ENCODE data around the gene TMEM250.
A peak's percentile ranks its signal among the peaks of the same experiment; 100 is the strongest.

TMEM250 gene

DNA sequence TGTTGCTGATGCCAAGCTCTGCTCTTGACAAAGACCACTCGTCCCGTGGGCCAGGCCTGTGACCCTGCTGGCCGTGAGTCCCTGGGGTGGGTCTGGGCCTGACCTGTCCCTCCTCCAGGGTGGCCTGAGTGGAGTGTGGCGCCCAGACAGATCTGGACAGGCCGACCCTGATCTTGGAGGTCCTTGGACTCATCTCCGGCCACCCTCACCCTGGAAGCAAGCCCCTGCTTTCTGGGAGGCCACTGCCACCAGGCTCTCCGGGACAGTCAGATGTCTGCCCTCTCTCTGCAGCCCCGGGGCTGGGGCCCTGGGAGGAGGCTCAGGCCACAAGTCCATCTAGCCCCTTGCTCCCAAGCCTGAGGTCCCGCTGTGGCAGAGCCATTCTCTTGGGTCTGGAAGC, 31.2 kb upstream of the TMEM250 start:
- Histone ChIP-seq H2BK12ac (ENCODE audit: low read length in 2 of 2) (no peak overlapping the region), H3K14ac (ENCODE audit: low read length in 2 of 2) (no peak overlapping the region), H3K36me3 (ENCODE audit: control insufficient read depth in 1 of 2, insufficient read depth in 2 of 2, low read depth in 1 of 2, low read length in 2 of 2) (no peaks in the 10 kb centered on the region), H3K4me2 (ENCODE audit: low read length, poor library complexity, severe bottlenecking) (no peak overlapping the region), H3K23ac (ENCODE audit: low read length in 2 of 2) (no peak overlapping the region), H4K8ac (ENCODE audit: low read length) (no peak overlapping the region), H2AK5ac (ENCODE audit: low read length, severe bottlenecking) (no peak overlapping the region), H3K9ac (ENCODE audit: low read length) (no peak overlapping the region), H3K27me3 (ENCODE audit: control insufficient read depth in 1 of 2, insufficient read depth in 1 of 2, low read length in 2 of 2) (peaks cover 37 to 74% of the 10 kb centered on the region in 2 experiments), H3K79me1 (replicated peaks; ENCODE audit: low read length, poor library complexity, severe bottlenecking) (no peaks in the 10 kb centered on the region), H3K4me3 (ENCODE audit: insufficient read depth in 1 of 2, low read depth in 1 of 2, low read length in 2 of 2) (no peak overlapping the region), H2BK5ac (ENCODE audit: low read depth, low read length, poor library complexity, severe bottlenecking) (no peak overlapping the region), H3K27ac (ENCODE audit: low read length, poor library complexity, severe bottlenecking) (no peak overlapping the region), H4K91ac (ENCODE audit: low read length) (peak overlapping the region; percentile 7), H3K4ac (ENCODE audit: low read depth in 1 of 2, low read length in 2 of 2) (no peak overlapping the region), H2BK120ac (ENCODE audit: low read depth, low read length) (no peak overlapping the region), H3K9me3 (ENCODE audit: control insufficient read depth, low read length) (no peaks in the 10 kb centered on the region), H2AFZ (ENCODE audit: low read depth, low read length) (no peak overlapping the region), H2BK15ac (ENCODE audit: low read depth, poor library complexity, severe bottlenecking) (no peak overlapping the region), H3K18ac (ENCODE audit: low read depth in 1 of 2, low read length in 2 of 2) (no peak overlapping the region), H3K4me1 (ENCODE audit: control insufficient read depth, insufficient read depth, low read depth, low read length) (no peaks in the 10 kb centered on the region)
- DNase-seq: no peak
- 89% methylated on average over 9 of the region's 9 CpGs for WGBS

DNA sequence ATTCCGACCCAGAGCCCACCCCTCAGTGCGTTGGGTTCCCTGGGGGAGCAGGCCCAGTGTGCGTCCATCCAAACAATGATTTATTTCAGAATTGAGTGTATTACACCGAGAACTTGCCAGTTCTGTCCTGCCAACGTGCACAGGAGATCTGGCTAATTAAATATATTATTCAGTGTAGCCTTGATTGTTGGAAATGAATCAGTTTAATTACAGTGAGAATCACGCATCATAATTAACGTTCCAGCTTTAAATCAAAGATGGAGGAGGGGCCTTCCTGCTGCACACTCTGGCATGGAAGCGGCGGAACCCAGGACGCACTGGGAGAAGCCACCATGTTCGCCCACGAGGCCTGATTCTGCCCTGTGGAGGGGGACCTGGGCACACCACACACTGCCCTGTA, 30.7 kb upstream of the TMEM250 start:
- H3K14ac ChIP-seq (ENCODE audit: low read length in 2 of 2): no peak overlapping the region
- H3K23ac ChIP-seq (ENCODE audit: low read length in 2 of 2): no peak overlapping the region
- H2BK15ac ChIP-seq (ENCODE audit: low read depth, poor library complexity, severe bottlenecking): no peak overlapping the region
- 84% methylated on average over 12 of the region's 12 CpGs for WGBS
- no peak overlapping the region for H2AK5ac ChIP-seq (ENCODE audit: low read length, severe bottlenecking)
- H3K4me2 ChIP-seq (ENCODE audit: low read length, poor library complexity, severe bottlenecking): no peak overlapping the region
- H3K18ac ChIP-seq (ENCODE audit: low read depth in 1 of 2, low read length in 2 of 2): no peak overlapping the region
- H2AFZ ChIP-seq (ENCODE audit: low read depth, low read length): no peak overlapping the region
- H2BK5ac ChIP-seq (ENCODE audit: low read depth, low read length, poor library complexity, severe bottlenecking): no peak overlapping the region
- H3K27me3 ChIP-seq (ENCODE audit: control insufficient read depth in 1 of 2, insufficient read depth in 1 of 2, low read length in 2 of 2): peaks cover 41 to 76% of the 10 kb centered on the region in 2 experiments
- H4K8ac ChIP-seq (ENCODE audit: low read length): no peak overlapping the region
- no peak overlapping the region for H3K4ac ChIP-seq (ENCODE audit: low read depth in 1 of 2, low read length in 2 of 2)
- no peaks in the 10 kb centered on the region for H3K4me1 ChIP-seq (ENCODE audit: control insufficient read depth, insufficient read depth, low read depth, low read length)
- H3K79me1 ChIP-seq (replicated peaks; ENCODE audit: low read length, poor library complexity, severe bottlenecking): no peaks in the 10 kb centered on the region
- peak overlapping the region in 1 of 2 experiments; percentile 20 for H3K4me3 ChIP-seq (ENCODE audit: insufficient read depth in 1 of 2, low read depth in 1 of 2, low read length in 2 of 2)
- no peak overlapping the region for H2BK120ac ChIP-seq (ENCODE audit: low read depth, low read length)
- H3K36me3 ChIP-seq (ENCODE audit: control insufficient read depth in 1 of 2, insufficient read depth in 2 of 2, low read depth in 1 of 2, low read length in 2 of 2): no peaks in the 10 kb centered on the region
- H3K9me3 ChIP-seq (ENCODE audit: control insufficient read depth, low read length): no peaks in the 10 kb centered on the region
- peak overlapping the region; percentile 7 for H4K91ac ChIP-seq (ENCODE audit: low read length)
- no peak overlapping the region for H3K27ac ChIP-seq (ENCODE audit: low read length, poor library complexity, severe bottlenecking)
- H3K9ac ChIP-seq (ENCODE audit: low read length): no peak overlapping the region
- H2BK12ac ChIP-seq (ENCODE audit: low read length in 2 of 2): no peak overlapping the region
- DNase-seq: no peak

DNA sequence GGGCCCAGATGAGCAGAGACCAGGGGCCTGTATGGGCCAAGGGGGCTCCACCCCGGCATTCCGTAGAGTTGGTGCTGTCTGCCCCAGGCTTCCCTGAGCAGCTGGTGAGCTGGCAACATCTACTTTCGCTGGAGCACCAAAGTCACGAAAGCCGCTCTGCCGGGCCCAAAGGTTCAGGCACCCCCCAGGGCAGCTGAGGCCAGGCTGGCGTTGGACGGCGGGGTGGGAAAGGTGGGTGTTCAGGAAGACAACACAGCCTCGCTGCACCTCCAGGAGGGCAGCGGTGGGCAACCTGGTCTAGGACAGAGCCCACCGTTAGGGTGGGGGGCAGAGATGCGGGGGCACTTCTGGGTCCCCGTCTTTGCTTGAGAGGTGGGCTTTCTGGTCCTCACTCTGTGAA, 30.1 kb upstream of the TMEM250 start:
- Histone ChIP-seq H3K4me2 (ENCODE audit: low read length, poor library complexity, severe bottlenecking) (no peak overlapping the region), H3K36me3 (ENCODE audit: control insufficient read depth in 1 of 2, insufficient read depth in 2 of 2, low read depth in 1 of 2, low read length in 2 of 2) (no peaks in the 10 kb centered on the region), H4K8ac (ENCODE audit: low read length) (no peak overlapping the region), H2AK5ac (ENCODE audit: low read length, severe bottlenecking) (no peak overlapping the region), H2BK5ac (ENCODE audit: low read depth, low read length, poor library complexity, severe bottlenecking) (no peak overlapping the region), H3K9ac (ENCODE audit: low read length) (no peak overlapping the region), H3K18ac (ENCODE audit: low read depth in 1 of 2, low read length in 2 of 2) (no peak overlapping the region), H3K14ac (ENCODE audit: low read length in 2 of 2) (no peak overlapping the region), H3K4me1 (ENCODE audit: control insufficient read depth, insufficient read depth, low read depth, low read length) (peaks cover 2% of the 10 kb centered on the region), H2BK12ac (ENCODE audit: low read length in 2 of 2) (no peak overlapping the region), H2AFZ (ENCODE audit: low read depth, low read length) (no peak overlapping the region), H3K9me3 (ENCODE audit: control insufficient read depth, low read length) (no peaks in the 10 kb centered on the region), H3K4ac (ENCODE audit: low read depth in 1 of 2, low read length in 2 of 2) (no peak overlapping the region), H2BK120ac (ENCODE audit: low read depth, low read length) (no peak overlapping the region), H2BK15ac (ENCODE audit: low read depth, poor library complexity, severe bottlenecking) (no peak overlapping the region), H3K27me3 (ENCODE audit: control insufficient read depth in 1 of 2, insufficient read depth in 1 of 2, low read length in 2 of 2) (peaks cover 41 to 80% of the 10 kb centered on the region in 2 experiments), H3K79me1 (replicated peaks; ENCODE audit: low read length, poor library complexity, severe bottlenecking) (no peaks in the 10 kb centered on the region), H3K23ac (ENCODE audit: low read length in 2 of 2) (no peak overlapping the region), H3K4me3 (ENCODE audit: insufficient read depth in 1 of 2, low read depth in 1 of 2, low read length in 2 of 2) (no peak overlapping the region), H3K27ac (ENCODE audit: low read length, poor library complexity, severe bottlenecking) (no peak overlapping the region), H4K91ac (ENCODE audit: low read length) (no peak overlapping the region)
- DNase-seq: no peak
- WGBS: 89% methylated on average over 14 of the region's 14 CpGs

DNA sequence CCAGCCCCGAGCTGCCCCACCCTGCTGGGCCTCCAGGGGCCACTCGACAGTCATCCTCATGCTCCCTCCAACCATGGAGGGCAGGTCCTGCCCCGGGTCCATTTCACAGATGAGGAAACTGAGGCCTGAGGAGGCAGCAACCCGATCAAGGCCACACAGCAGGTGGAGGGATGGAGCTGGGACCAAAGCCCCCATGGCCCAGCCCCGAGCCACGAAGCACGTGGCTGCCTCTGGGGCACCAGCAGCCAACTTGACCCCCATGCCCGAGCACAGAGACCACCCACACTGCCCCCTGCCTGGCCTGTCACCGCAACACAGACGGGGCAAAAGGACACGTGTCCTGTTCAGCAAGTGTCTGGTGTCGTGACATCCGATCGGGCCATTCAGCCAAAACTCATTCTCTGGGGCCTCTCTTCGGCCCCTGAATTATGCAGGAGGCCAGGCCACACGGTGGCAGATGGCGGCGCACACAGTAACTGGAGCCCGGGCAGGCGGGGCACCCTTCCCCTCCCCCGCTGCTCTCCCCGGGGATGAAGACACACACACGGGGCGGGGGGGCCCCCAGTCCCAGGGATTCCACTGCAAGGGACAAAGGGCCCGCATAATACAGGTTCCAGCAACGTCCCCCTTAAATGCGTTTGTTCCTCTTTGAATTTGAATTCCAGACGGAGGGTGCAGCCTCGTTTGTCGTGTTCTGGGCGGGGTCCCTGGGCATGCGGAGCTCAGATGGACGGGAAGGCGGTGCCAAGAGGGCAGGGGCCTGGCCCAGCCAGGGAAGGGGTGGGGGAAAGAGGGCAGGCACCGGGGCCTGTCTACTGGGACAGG, 29.4 kb upstream of the TMEM250 start:
- H2AK5ac ChIP-seq (ENCODE audit: low read length, severe bottlenecking): no peak overlapping the region
- no peak overlapping the region for H3K4ac ChIP-seq (ENCODE audit: low read depth in 1 of 2, low read length in 2 of 2)

More for the DNA sequence above, 29.4 kb upstream of the TMEM250 start:
- H3K27ac ChIP-seq (ENCODE audit: low read length, poor library complexity, severe bottlenecking): no peak overlapping the region
- H2BK12ac ChIP-seq (ENCODE audit: low read length in 2 of 2): no peak overlapping the region
- no peak overlapping the region for H3K4me2 ChIP-seq (ENCODE audit: low read length, poor library complexity, severe bottlenecking)
- H3K9me3 ChIP-seq (ENCODE audit: control insufficient read depth, low read length): no peaks in the 10 kb centered on the region
- H3K4me1 ChIP-seq (ENCODE audit: control insufficient read depth, insufficient read depth, low read depth, low read length): peaks cover 8% of the 10 kb centered on the region
- H3K36me3 ChIP-seq (ENCODE audit: control insufficient read depth in 1 of 2, insufficient read depth in 2 of 2, low read depth in 1 of 2, low read length in 2 of 2): no peaks in the 10 kb centered on the region
- no peak overlapping the region for H3K23ac ChIP-seq (ENCODE audit: low read length in 2 of 2)
- WGBS: 68% methylated on average over 35 of the region's 35 CpGs
- no peak for DNase-seq
- H3K18ac ChIP-seq (ENCODE audit: low read depth in 1 of 2, low read length in 2 of 2): no peak overlapping the region
- H3K79me1 ChIP-seq (replicated peaks; ENCODE audit: low read length, poor library complexity, severe bottlenecking): no peaks in the 10 kb centered on the region
- H3K9ac ChIP-seq (ENCODE audit: low read length): no peak overlapping the region
- peaks cover 41 to 80% of the 10 kb centered on the region in 2 experiments for H3K27me3 ChIP-seq (ENCODE audit: control insufficient read depth in 1 of 2, insufficient read depth in 1 of 2, low read length in 2 of 2)
- no peak overlapping the region for H2AFZ ChIP-seq (ENCODE audit: low read depth, low read length)
- H4K8ac ChIP-seq (ENCODE audit: low read length): no peak overlapping the region
- H2BK120ac ChIP-seq (ENCODE audit: low read depth, low read length): no peak overlapping the region
- no peak overlapping the region for H2BK5ac ChIP-seq (ENCODE audit: low read depth, low read length, poor library complexity, severe bottlenecking)
- H2BK15ac ChIP-seq (ENCODE audit: low read depth, poor library complexity, severe bottlenecking): no peak overlapping the region
- H4K91ac ChIP-seq (ENCODE audit: low read length): no peak overlapping the region
- no peak overlapping the region for H3K4me3 ChIP-seq (ENCODE audit: insufficient read depth in 1 of 2, low read depth in 1 of 2, low read length in 2 of 2)
- H3K14ac ChIP-seq (ENCODE audit: low read length in 2 of 2): no peak overlapping the region
